ENCODE measurements around the gene NUPR1. TPM values are rescaled to one million over a fixed set of nuclear protein-coding genes. Genes with fewer than 3 reads are reported as not detected.
A peak's percentile ranks its signal among the peaks of the same experiment; 100 is the strongest.

NUPR1 gene
- total and polyA plus RNA-seq, 2 of the 13 experiments (the other 11 are each of a cell fraction or from before 2014, with no cell fraction given): 18.0 to 25.6 TPM

DNA sequence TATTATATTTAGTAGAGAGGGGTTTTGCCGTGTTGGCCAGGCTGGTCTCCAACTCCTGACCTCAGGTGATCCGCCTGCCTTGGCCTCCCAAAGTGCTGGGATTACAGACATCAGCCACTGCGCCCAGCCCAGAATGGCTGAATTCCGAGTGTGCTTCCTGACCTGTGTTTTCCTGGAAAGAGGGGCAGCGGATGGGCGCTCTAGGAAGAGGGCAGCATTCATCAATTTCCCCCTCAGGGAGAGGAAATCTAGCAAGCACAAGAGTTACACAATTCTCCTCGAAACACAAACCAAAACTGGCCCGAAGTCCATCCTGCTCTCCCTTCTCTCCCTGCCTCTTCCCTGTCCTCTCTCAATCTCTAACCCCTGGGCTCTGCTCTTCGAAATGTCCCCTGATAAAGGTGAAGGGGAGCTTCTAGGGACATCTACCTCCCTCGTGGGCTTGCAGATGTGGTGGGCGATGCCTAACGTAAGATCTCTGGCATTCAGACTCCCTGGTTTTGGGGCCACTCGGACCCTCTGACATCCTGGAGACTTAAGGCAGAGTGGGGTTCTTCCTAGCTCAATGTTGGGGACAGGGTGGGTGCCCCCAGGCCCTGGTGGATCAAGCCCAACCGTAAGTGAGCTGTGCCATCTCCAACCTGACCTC is 33.2 kb downstream of the NUPR1 start (continued):
- TF ChIP-seq, protein P1, sequence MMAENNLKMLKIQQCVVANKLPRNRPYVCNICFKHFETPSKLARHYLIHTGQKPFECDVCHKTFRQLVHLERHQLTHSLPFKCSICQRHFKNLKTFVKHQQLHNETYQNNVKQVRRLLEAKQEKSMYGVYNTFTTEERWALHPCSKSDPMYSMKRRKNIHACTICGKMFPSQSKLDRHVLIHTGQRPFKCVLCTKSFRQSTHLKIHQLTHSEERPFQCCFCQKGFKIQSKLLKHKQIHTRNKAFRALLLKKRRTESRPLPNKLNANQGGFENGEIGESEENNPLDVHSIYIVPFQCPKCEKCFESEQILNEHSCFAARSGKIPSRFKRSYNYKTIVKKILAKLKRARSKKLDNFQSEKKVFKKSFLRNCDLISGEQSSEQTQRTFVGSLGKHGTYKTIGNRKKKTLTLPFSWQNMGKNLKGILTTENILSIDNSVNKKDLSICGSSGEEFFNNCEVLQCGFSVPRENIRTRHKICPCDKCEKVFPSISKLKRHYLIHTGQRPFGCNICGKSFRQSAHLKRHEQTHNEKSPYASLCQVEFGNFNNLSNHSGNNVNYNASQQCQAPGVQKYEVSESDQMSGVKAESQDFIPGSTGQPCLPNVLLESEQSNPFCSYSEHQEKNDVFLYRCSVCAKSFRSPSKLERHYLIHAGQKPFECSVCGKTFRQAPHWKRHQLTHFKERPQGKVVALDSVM (CRISPR knock-in tag; IDR thresholded peaks at IDR 0.05): peak; percentile 54
- TF ChIP-seq ARID4A (CRISPR knock-in tag; IDR thresholded peaks at IDR 0.05; ENCODE audit: borderline replicate concordance) (peak; percentile 50; the same call in 1 of the 2 replicates), ZSCAN31 (CRISPR knock-in tag; IDR thresholded peaks at IDR 0.05; ENCODE audit: low read depth) (no peak), MED1 (CRISPR knock-in tag; IDR thresholded peaks at IDR 0.05) (peak; percentile 86), ISL2 (CRISPR knock-in tag; IDR thresholded peaks at IDR 0.05) (peak; percentile 69; the same call in 1 of the 2 replicates), MIER3 (CRISPR knock-in tag; IDR thresholded peaks at IDR 0.05; ENCODE audit: borderline replicate concordance) (peak; percentile 87; the same call in 1 of the 2 replicates), ZNF574 (CRISPR knock-in tag; IDR thresholded peaks at IDR 0.05) (peak; percentile 97), ARNTL (CRISPR knock-in tag; IDR thresholded peaks at IDR 0.05) (0 out of 2 replicates have a peak, but pooled peaks have one; percentile 54), PRMT3 (CRISPR knock-in tag; IDR thresholded peaks at IDR 0.05; ENCODE audit: borderline replicate concordance, low read depth) (no peak), POLR2A (IDR thresholded peaks at IDR 0.05; ENCODE audit: insufficient read depth in 1 of 2, low read depth in 2 of 2, low read length in 2 of 2) (no peak), PPARG (CRISPR knock-in tag; conservative IDR thresholded peaks at IDR 0.05) (peak; percentile 68), ZBTB39 (CRISPR knock-in tag; IDR thresholded peaks at IDR 0.05) (no peak), FOXA3 (CRISPR knock-in tag; IDR thresholded peaks at IDR 0.05) (0 out of 2 replicates have a peak, but pooled peaks have one; percentile 41), RNF219 (CRISPR knock-in tag; IDR thresholded peaks at IDR 0.05) (no peak), GLI4 (CRISPR knock-in tag; IDR thresholded peaks at IDR 0.05; ENCODE audit: borderline replicate concordance) (no peak)
